ENCODE results near the gene KRTCAP2.

KRTCAP2 gene

DNA sequence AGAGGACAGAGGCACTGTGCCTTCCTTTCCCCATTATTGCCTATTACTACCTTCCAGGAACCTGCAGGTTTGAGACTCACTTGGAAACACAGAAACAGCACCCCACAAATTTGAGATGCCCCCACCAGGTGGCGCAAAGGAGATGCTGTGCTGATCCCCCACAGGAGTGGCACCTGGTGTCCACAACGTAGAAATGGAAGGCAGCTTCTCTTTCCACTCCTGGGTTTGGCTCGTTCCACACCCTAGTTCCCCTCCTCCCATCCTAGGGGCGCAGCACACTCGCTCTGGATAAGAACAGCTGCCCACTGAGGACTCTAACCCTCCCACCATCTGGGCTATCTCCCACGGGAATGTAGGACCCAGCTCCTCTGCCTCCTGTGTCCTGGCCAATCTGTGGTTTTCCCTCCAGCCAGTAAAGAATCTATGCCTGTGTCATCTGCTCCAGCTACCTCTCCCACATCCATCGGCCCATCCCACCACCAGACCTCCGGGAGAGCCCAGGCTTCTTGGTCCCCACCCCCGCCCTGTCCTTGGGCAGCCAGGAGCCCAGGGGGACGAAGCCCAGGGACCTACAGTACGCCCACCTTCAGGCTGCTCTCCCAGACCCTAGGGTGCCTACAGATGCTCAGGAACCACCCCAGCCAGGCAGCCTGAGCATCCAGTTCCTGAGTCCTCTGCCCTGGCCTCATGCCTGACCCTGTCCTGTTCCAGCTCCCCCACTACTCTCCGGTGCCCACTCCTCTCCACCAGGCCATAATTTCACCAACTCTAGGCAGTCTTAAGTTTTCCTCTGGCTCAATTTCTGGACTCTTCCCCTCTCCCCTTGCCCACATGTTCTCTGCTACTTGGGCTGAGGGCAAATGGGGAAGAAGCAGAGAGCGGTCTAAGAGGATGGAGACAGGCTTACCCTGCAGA is 34.0 kb upstream of the KRTCAP2 start:
- TF ChIP-seq, protein P1, sequence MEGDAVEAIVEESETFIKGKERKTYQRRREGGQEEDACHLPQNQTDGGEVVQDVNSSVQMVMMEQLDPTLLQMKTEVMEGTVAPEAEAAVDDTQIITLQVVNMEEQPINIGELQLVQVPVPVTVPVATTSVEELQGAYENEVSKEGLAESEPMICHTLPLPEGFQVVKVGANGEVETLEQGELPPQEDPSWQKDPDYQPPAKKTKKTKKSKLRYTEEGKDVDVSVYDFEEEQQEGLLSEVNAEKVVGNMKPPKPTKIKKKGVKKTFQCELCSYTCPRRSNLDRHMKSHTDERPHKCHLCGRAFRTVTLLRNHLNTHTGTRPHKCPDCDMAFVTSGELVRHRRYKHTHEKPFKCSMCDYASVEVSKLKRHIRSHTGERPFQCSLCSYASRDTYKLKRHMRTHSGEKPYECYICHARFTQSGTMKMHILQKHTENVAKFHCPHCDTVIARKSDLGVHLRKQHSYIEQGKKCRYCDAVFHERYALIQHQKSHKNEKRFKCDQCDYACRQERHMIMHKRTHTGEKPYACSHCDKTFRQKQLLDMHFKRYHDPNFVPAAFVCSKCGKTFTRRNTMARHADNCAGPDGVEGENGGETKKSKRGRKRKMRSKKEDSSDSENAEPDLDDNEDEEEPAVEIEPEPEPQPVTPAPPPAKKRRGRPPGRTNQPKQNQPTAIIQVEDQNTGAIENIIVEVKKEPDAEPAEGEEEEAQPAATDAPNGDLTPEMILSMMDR (IDR thresholded peaks at IDR 0.05): peak; percentile 75
- H3K9me3 ChIP-seq (ENCODE audit: control insufficient read depth, low read length): no peaks in the 10 kb centered on the region
- no peak overlapping the region for H3K9ac ChIP-seq

DNA sequence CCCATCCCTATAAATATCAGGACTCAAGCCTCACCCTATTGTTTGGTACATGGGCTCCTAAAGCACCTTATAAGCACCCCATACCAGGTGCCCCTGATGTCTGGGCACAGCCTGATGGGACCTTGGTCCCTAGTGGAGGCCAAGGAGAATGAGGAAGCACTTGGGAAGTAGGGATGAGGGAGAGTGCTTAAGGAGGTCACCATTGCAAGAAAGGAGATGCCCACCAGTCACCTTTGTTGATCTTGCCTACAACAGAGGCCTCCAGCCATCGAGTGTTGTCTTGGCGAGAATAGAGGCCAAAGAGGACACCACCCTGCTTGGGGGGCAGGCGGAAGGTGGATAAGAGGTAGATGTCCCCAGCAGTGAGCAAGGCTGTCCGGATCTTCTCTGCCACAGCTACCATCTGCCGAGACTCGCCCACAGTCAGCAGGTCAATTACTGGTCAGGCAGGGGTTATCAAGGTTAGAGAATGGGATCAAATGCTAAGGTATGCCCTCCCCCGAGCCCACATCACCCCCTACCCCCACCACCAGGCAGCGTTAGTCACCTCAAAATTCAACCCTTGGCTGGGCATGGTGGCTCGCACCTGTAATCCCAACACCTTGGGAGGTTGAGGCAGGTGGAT is 33.0 kb upstream of the KRTCAP2 start:
- peaks cover 4% of the 10 kb centered on the region for H3K4me1 ChIP-seq
- no peaks in the 10 kb centered on the region for H3K79me2 ChIP-seq
- no peak overlapping the region for H3K27ac ChIP-seq
- H3K27me3 ChIP-seq (ENCODE audit: control insufficient read depth, insufficient read depth, low read length): no peaks in the 10 kb centered on the region
- no peak overlapping the region for H3K4me3 ChIP-seq (ENCODE audit: low read depth, low read length)
- H3K9ac ChIP-seq: no peak overlapping the region
- H3K9me3 ChIP-seq (ENCODE audit: control insufficient read depth, low read length): no peaks in the 10 kb centered on the region
- TF ChIP-seq, protein P1 (IDR thresholded peaks at IDR 0.05): no peak
- H2AFZ ChIP-seq: no peak overlapping the region
- no peak overlapping the region for H3K4me2 ChIP-seq (ENCODE audit: low read length)
- no peaks in the 10 kb centered on the region for H3K36me3 ChIP-seq (ENCODE audit: control insufficient read depth, insufficient read depth, low read length)

More for the DNA sequence above, 34.0 kb upstream of the KRTCAP2 start:
- Histone ChIP-seq H3K4me1 (peaks cover 4% of the 10 kb centered on the region), H3K79me2 (no peaks in the 10 kb centered on the region), H3K36me3 (ENCODE audit: control insufficient read depth, insufficient read depth, low read length) (no peaks in the 10 kb centered on the region), H2AFZ (peak overlapping the region; percentile 62), H3K4me3 (ENCODE audit: low read depth, low read length) (peak overlapping the region; percentile 29), H3K27ac (peak overlapping the region; percentile 99), H3K27me3 (ENCODE audit: control insufficient read depth, insufficient read depth, low read length) (no peaks in the 10 kb centered on the region), H3K4me2 (ENCODE audit: low read length) (peak overlapping the region; percentile 39)

DNA sequence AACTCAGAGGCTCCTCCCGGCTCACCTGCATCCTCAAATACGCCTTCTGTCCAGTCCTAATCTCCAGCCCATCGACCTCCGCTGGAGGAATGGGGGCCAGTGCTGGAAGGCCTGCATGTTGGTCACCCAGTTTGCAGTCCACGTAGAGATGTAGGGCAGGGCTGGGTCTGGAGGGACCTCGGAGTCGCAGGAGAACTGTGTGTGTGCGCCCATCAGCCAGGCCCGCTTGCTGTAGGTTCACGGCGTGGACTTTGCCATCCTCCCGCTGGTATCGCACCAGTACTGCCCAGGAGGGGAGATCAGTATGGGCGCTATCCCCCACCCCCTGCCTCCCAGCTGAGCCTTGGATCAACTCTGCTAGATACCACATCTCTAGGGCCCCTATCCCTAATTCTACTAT is 31.9 kb upstream of the KRTCAP2 start:
- Histone ChIP-seq H3K27me3 (ENCODE audit: control insufficient read depth, insufficient read depth, low read length) (no peaks in the 10 kb centered on the region), H3K4me2 (ENCODE audit: low read length) (no peak overlapping the region), H3K4me1 (peaks cover 4% of the 10 kb centered on the region), H3K27ac (no peak overlapping the region), H3K9me3 (ENCODE audit: control insufficient read depth, low read length) (no peaks in the 10 kb centered on the region), H3K4me3 (ENCODE audit: low read depth, low read length) (no peak overlapping the region), H3K79me2 (no peaks in the 10 kb centered on the region), H3K36me3 (ENCODE audit: control insufficient read depth, insufficient read depth, low read length) (no peaks in the 10 kb centered on the region), H2AFZ (no peak overlapping the region), H3K9ac (no peak overlapping the region)
- TF ChIP-seq, protein P1 (IDR thresholded peaks at IDR 0.05): no peak

DNA sequence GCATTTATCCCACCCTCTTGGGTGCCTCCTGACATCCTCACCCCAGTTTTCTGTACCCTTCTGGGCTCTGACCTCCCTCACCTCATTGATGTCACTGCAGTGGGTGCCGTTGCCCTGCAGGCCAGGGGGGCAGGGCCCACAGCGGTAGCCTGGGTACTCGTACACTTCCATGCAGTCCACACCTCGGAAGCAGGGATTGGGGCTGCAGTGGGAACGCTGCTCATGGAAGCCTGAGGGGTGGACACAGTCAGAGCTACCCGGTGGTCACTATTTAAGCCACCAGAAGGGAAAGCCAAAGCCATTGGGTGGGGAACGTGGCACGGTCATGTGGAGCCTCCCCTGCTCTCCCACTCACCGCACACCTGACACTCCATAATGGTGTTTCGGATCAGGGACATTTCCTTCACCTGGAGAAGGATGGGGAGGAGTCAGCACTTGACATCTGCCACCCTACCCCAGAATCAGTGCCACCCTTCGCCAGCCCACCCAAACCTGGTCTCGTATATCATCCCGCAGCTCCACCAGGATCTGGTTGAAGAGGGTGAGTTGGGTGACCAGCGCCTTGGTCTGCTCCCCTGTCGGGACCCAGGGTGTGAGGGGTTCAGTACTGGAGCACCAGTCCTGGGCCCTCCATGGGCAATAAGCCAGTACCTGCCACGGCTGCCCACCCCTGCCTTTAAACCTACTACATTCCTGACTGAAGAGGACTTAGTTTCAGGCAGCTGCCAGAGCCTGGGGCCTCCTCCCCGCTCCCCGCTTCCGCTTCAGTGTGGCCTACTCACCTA is 29.8 kb upstream of the KRTCAP2 start:
- Histone ChIP-seq H3K79me2 (no peaks in the 10 kb centered on the region), H3K4me1 (no peaks in the 10 kb centered on the region), H2AFZ (no peak overlapping the region), H3K4me3 (ENCODE audit: low read depth, low read length) (no peak overlapping the region), H3K9ac (no peak overlapping the region), H3K27me3 (ENCODE audit: control insufficient read depth, insufficient read depth, low read length) (no peaks in the 10 kb centered on the region), H3K9me3 (ENCODE audit: control insufficient read depth, low read length) (no peaks in the 10 kb centered on the region), H3K4me2 (ENCODE audit: low read length) (no peak overlapping the region), H3K36me3 (ENCODE audit: control insufficient read depth, insufficient read depth, low read length) (no peaks in the 10 kb centered on the region), H3K27ac (no peak overlapping the region)
- TF ChIP-seq, protein P1 (IDR thresholded peaks at IDR 0.05): no peak

Data from parathyroid adenoma (tissue), 2 donors.